Adrenal gland (tissue), 12 donors: ENCODE measurements around the gene TMEM81. TPM values are rescaled to one million over a fixed set of nuclear protein-coding genes. Genes with fewer than 3 reads are reported as not detected.

Source experiments
- DNase-seq, 7 donors: peaks; one replicate each; pipeline ENCODE4 v3.0.0-alpha.2; 2019 to 2020
- H3K27ac ChIP-seq, 5 donors: fragments of 200-600 bp; sonication (generic) in 4 of 5; 1 replicate in 3 of 5; 2 replicates in 2 of 5; pipeline versions ENCODE4 v1.5.1 to v1.8.0; 2016 to 2020; ENCODE audit warnings: mild to moderate bottlenecking in 1 of 5
- H3K27me3 ChIP-seq: fragments of 200-600 bp; 2 replicates; pipeline ENCODE4 v1.8.0; 2021
- H3K36me3 ChIP-seq, 2 donors: fragments of 200-600 bp; replicated peaks in 1 of 2; 1 replicate in 1 of 2; 2 replicates in 1 of 2; pipeline versions ENCODE4 v1.5.1 to v1.8.0; 2018 to 2022
- H3K4me1 ChIP-seq, 2 donors: fragments of 200-600 bp; replicated peaks in 1 of 2; 1 replicate in 1 of 2; 2 replicates in 1 of 2; pipeline versions ENCODE4 v1.5.1 to v1.8.0; 2018 to 2021
- H3K4me3 ChIP-seq, 4 donors: fragments of 200-600 bp; sonication (generic) in 3 of 4; one replicate each; pipeline ENCODE4 v1.5.1; 2016 to 2018
- H3K9me3 ChIP-seq, 3 donors: fragments of 200-600 bp; sonication (generic) in 1 of 3; replicated peaks in 1 of 3; 1 replicate in 2 of 3; 2 replicates in 1 of 3; pipeline versions ENCODE4 v1.5.1 to v1.8.0; 2016 to 2021
- POLR2A ChIP-seq, 2 donors: fragments of 450-650 bp; IDR thresholded peaks; one replicate each; pipeline ENCODE4 v1.6.1; 2017; ENCODE audit warnings: antibody characterized with exemption in 2 of 2, mild to moderate bottlenecking in 2 of 2, moderate library complexity in 1 of 2
- WGBS, 4 donors: extraction: QIAGEN DNeasy Blood & Tissue Kit in 2 of 4; methylation state at CpG; one replicate each; pipeline versions ENCODE4 v1.1.5 to v1.1.7; 2013 to 2017; 5-methylcytosine and 5-hydroxymethylcytosine counted together
- intact Hi-C, 2 donors: fragments of 100-400 bp; cut with DNase I; formaldehyde crosslinking; loops; one replicate each; pipeline versions ENCODE4 v1.14.1 to v1.15.0; 2022 to 2023
- polyA plus RNA-seq, 3 donors: library from polyadenylated mRNA; stranded (reverse); fragments of 200-250 nt in 2 of 3; fragments of 350-450 nt in 1 of 3; fragmentation: Illumina TruSeq in 1 of 3; extraction: RNeasy Lipid Tissue Mini Kit (QIAGEN cat#74804) in 1 of 3; gene quantifications; one replicate each; pipeline ENCODE4 v1.2.3, GENCODE V29; 2013 to 2014
- total RNA-seq, 9 donors: library from RNA; depleted of rRNA in 4 of 9; stranded (reverse); fragments of >200 nt in 4 of 9; fragments of 120-200 nt in 1 of 9; fragmentation: NEBNext Ultra II Directional in 1 of 9; extraction: Animal tissue kit (Norgen Biotek cat#: 25700) in 1 of 9; gene quantifications; one replicate each; pipeline versions ENCODE4 v1.1.0 to v1.2.4, GENCODE V29; 2013 to 2023
- TF ChIP-seq, protein P1 (sequence below), 6 experiments: fragments of 450-650 bp in 4 of 6; fragments of 200-600 bp in 2 of 6; sonication (generic) in 1 of 6; IDR thresholded peaks; 1 replicate in 5 of 6; 2 replicates in 1 of 6; pipeline versions ENCODE4 v1.5.1 to v1.8.0; 2016 to 2021; ENCODE audit warnings: antibody characterized with exemption in 6 of 6, mild to moderate bottlenecking in 2 of 6, moderate library complexity in 1 of 6
- donor health status: healthy with polysubstance abuse.
- donor health status: Bipolar disorder and iron deficiency.
- donor health status: DM: yes; HTN: yes; CAD: no.
- donor health status: DM: no; HTN: no; CAD: no.
- donor health status: DM: no; HTN: no; CAD: no.
- donor health status: DM: yes; HTN: yes; CAD: no.

The TMEM81 gene
- total and polyA plus RNA-seq, 12 donors = 1.9 to 5.0 (median 3.5) TPM

DNA sequence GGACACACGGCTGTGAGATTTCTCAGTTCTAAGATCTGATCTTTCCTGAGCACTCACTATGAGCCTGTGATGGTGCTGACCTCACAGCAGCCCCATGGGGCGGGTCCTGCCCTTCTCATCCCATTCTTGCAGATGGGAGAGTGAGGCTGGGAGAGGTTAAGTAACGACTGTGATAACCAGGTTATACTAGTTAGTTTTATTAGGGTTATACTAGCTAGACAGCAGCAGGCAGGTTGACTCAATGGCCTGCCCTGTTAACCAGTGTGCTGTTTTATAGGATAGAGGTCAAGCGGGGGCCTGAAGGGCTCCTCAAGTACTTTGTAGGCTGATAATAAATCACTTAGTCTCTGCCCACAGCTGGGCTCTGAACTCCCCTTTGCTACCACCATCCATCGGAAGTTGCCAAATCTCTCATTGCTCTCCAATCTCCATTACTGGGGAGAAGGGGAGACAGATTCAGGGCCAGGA is 36.5 kb downstream of the TMEM81 start:
- Histone ChIP-seq H3K4me1 (no peaks in the 10 kb centered on the region), H3K9me3 (no peaks in the 10 kb centered on the region), H3K27ac (no peak overlapping the region), H3K27me3 (no peaks in the 10 kb centered on the region), H3K36me3 (no peaks in the 10 kb centered on the region), H3K4me3 (no peak overlapping the region)
- no peak for DNase-seq
- 69 to 89% (median 75%) methylated on average over 3 to 5 of the region's 5 CpGs for WGBS, 4 donors
- TF ChIP-seq, protein P1, sequence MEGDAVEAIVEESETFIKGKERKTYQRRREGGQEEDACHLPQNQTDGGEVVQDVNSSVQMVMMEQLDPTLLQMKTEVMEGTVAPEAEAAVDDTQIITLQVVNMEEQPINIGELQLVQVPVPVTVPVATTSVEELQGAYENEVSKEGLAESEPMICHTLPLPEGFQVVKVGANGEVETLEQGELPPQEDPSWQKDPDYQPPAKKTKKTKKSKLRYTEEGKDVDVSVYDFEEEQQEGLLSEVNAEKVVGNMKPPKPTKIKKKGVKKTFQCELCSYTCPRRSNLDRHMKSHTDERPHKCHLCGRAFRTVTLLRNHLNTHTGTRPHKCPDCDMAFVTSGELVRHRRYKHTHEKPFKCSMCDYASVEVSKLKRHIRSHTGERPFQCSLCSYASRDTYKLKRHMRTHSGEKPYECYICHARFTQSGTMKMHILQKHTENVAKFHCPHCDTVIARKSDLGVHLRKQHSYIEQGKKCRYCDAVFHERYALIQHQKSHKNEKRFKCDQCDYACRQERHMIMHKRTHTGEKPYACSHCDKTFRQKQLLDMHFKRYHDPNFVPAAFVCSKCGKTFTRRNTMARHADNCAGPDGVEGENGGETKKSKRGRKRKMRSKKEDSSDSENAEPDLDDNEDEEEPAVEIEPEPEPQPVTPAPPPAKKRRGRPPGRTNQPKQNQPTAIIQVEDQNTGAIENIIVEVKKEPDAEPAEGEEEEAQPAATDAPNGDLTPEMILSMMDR (IDR thresholded peaks at IDR 0.05) = no peak
- no peak for TF ChIP-seq POLR2A (IDR thresholded peaks at IDR 0.05)
- intact Hi-C loops = no loop called here

DNA sequence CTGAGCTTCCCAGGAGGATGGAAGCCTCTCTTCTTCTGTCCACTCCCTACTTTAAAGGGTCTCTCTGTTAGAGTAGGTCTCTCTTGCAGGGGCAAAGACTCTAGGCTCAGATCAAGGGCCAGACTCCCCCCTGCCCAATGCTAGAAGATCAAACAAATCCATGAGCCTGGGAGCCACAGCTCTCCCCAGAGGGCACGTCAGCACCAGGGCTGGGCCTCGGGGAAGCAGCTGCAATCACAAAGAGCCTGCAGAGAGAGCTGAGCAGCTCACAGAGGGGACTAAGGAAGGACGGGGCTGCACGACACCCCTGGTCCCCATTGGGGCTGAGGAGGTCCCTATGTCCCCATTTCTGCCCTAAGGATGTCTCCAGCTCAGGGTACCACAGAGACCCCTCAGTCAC is 37.4 kb downstream of the TMEM81 start:
- Histone ChIP-seq H3K4me1 (no peaks in the 10 kb centered on the region), H3K27me3 (no peaks in the 10 kb centered on the region), H3K4me3 (no peak overlapping the region), H3K36me3 (no peaks in the 10 kb centered on the region), H3K9me3 (no peaks in the 10 kb centered on the region), H3K27ac (no peak overlapping the region)
- intact Hi-C loops = no loop called here
- DNase-seq = no peak
- TF ChIP-seq, protein P1 (IDR thresholded peaks at IDR 0.05) = no peak
- TF ChIP-seq POLR2A (IDR thresholded peaks at IDR 0.05) = no peak
- 57 to 68% (median 64%) methylated on average over 2 to 4 of the region's 4 CpGs for WGBS, 4 donors

DNA sequence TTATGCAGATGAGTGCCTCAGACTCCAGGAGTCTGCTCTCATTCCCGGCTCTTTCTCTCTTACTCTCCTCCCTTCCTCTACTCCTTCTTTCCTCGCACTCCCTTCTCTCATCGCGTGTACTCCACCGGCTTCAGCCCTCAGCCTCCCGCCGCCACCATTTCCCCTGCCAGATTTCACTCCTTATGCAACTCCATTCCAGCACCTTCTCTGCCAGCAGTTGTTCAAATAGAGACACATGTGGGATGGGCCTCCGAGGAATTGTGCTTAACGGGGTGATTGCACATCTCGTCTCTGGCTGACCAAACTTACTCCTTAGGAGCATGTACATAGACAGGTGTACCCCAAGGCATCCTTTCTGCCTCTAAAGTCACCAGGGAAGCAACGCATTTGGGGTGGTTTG is 39.1 kb downstream of the TMEM81 start:
- no peaks in the 10 kb centered on the region for H3K4me1 ChIP-seq
- no peaks in the 10 kb centered on the region for H3K9me3 ChIP-seq
- intact Hi-C loops = no loop called here
- TF ChIP-seq, protein P1 (IDR thresholded peaks at IDR 0.05) = no peak
- TF ChIP-seq POLR2A (IDR thresholded peaks at IDR 0.05) = no peak
- no peaks in the 10 kb centered on the region for H3K36me3 ChIP-seq
- no peak overlapping the region for H3K27ac ChIP-seq
- no peak overlapping the region for H3K4me3 ChIP-seq
- 30 to 48% (median 34%) methylated on average over 11 of the region's 11 CpGs for WGBS, 4 donors
- no peak for DNase-seq
- no peaks in the 10 kb centered on the region for H3K27me3 ChIP-seq

DNA sequence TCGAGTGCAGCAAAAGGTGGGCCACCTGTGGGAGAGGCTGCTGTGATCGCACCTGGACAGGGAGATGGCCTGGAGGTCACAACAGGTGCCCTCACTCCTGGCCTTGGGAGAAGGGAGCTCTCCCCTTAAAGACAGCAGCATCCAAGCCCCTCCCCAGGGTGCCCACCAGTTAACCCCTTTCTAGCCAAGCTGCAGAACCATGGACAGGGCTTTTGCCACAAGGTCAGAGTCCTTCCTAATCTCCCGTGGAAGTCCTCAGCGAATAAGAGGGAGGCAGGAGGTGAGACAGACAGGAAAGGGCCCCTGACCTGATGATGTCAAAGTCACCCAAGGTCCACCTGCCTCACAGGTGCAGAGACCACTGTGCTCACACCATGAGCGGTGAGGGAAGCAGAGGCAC is 39.5 kb downstream of the TMEM81 start:
- H3K4me3 ChIP-seq = no peak overlapping the region
- no peaks in the 10 kb centered on the region for H3K9me3 ChIP-seq
- TF ChIP-seq, protein P1 (IDR thresholded peaks at IDR 0.05) = no peak
- TF ChIP-seq POLR2A (IDR thresholded peaks at IDR 0.05) = no peak
- 20 to 24% (median 23%) methylated on average over 3 to 5 of the region's 5 CpGs for WGBS, 4 donors
- no peak for DNase-seq
- no peaks in the 10 kb centered on the region for H3K27me3 ChIP-seq
- H3K4me1 ChIP-seq = no peaks in the 10 kb centered on the region
- no peaks in the 10 kb centered on the region for H3K36me3 ChIP-seq
- H3K27ac ChIP-seq = no peak overlapping the region
- intact Hi-C loops = no loop called here
